Endothelial cell of umbilical vein (primary cell): ENCODE data around the gene SPZ1.

Experiments used
- CTCF ChIP-seq, 2 donors: IDR thresholded peaks; 1 replicate in 1 of 2; 2 replicates in 1 of 2; pipeline ENCODE4 v1.5.1; 2011; ENCODE audit warnings: low read length in 2 of 2, mild to moderate bottlenecking in 2 of 2, moderate library complexity in 2 of 2, control low read depth in 1 of 2, inconsistent platforms in 1 of 2, low read depth in 1 of 2; ENCODE audit not compliant: insufficient read depth in 1 of 2; ENCODE audit errors: extremely low read depth in 1 of 2
- JUN ChIP-seq: IDR thresholded peaks from 2 replicates; pipeline ENCODE4 v1.6.1; 2011; ENCODE audit warnings: borderline replicate concordance, low read depth; ENCODE audit not compliant: insufficient read length, insufficient read depth
- POLR2AphosphoS5 ChIP-seq: IDR thresholded peaks from 2 replicates; pipeline ENCODE4 v1.6.1; 2012; ENCODE audit warnings: low read depth, mild to moderate bottlenecking, control low read depth, low read length, moderate library complexity; ENCODE audit not compliant: insufficient read depth

- TF ChIP-seq CTCF (IDR thresholded peaks at IDR 0.05; ENCODE audit: extremely low read depth in 1 of 2, insufficient read depth in 1 of 2, low read depth in 1 of 2, low read length in 2 of 2) (no peak), POLR2AphosphoS5 (no peak), JUN (no peak)
These were observed 20.2 kb upstream of the SPZ1 start for GRCh38 chr5:80299601-80300000.
